RWPE1 (cell line): ENCODE data around the gene ITPK1.

Experiments
- CTCF ChIA-PET: fragments of 350-600 bp; sonication (Branson Sonifier 250); formaldehyde crosslinking; extraction: SDS; loops from one replicate; lab custom pipeline; 2021; lab: Yijun Ruan, JAX
- POLR2A ChIA-PET: fragments of 400-600 bp; formaldehyde crosslinking; extraction: SDS; loops from one replicate; lab custom pipeline; 2020; ENCODE audit warnings: antibody characterized with exemption; ENCODE audit not compliant: low non-redundant PET; lab: Yijun Ruan, JAX
- DNase-seq: peaks from one replicate; pipeline ENCODE4 v3.0.0; 2012; ENCODE audit warnings: low spot score
- H3K27ac ChIP-seq: fragments of 450-650 bp; 2 replicates; pipeline ENCODE4 v1.5.1; 2017
- CTCF ChIP-seq: fragments of 450-650 bp; conservative IDR thresholded peaks from 2 replicates; pipeline ENCODE4 v1.5.1; 2017; ENCODE audit warnings: low read depth, mild to moderate bottlenecking

The ITPK1 gene

GRCh38 chr14:92987148-92987570 is 128.6 kb downstream of the ITPK1 start:
- POLR2A ChIA-PET, result no interaction called here
- peak overlapping the region; percentile 55 for H3K27ac ChIP-seq
- DNase-seq, result no peak
- CTCF ChIA-PET, result interaction anchor here (1.1 kb wide), 1 partner anchor 13 kb away, joined by 4 read pairs; no protein-coding TSS in a partner anchor
- TF ChIP-seq CTCF, result no peak

GRCh38 chr14:92986254-92987147 is 129.2 kb downstream of the ITPK1 start:
- POLR2A ChIA-PET, result no interaction called here
- CTCF ChIA-PET, result interaction anchor here (1.1 kb wide), 1 partner anchor 14 kb away, joined by 4 read pairs; no protein-coding TSS in a partner anchor
- peak overlapping the region; percentile 55 for H3K27ac ChIP-seq
- TF ChIP-seq CTCF, result no peak
- DNase-seq, result no peak

- CTCF ChIA-PET, result no interaction called here
These were observed 130.2 kb downstream of the ITPK1 start for GRCh38 chr14:92985521-92985920.

GRCh38 chr14:92984896-92985295 is 130.8 kb downstream of the ITPK1 start:
- H3K27ac ChIP-seq, result no peak overlapping the region
- no peak for DNase-seq
- CTCF ChIA-PET, result no interaction called here
- no peak for TF ChIP-seq CTCF
- POLR2A ChIA-PET, result no interaction called here

More at GRCh38 chr14:92985521-92985920, 130.2 kb downstream of the ITPK1 start:
- no peak for TF ChIP-seq CTCF
- DNase-seq, result no peak
- peak overlapping the region; percentile 55; the same call in 1 of the 2 replicates for H3K27ac ChIP-seq
- POLR2A ChIA-PET, result no interaction called here

GRCh38 chr14:92984082-92984788 is 131.5 kb downstream of the ITPK1 start:
- ChIA-PET CTCF (no interaction called here), POLR2A (no interaction called here)
- no peak for DNase-seq
- TF ChIP-seq CTCF, result no peak
- H3K27ac ChIP-seq, result no peak overlapping the region

- ChIA-PET CTCF (interaction anchor here (0.7 to 1.1 kb wide), 2 partner anchors 32 to 51 kb away, joined by 3 to 4 read pairs; no protein-coding TSS in a partner anchor), POLR2A (interaction anchor here (0.6 kb wide), 1 partner anchor 216 kb away, joined by 5 read pairs; no protein-coding TSS in a partner anchor)
- TF ChIP-seq CTCF, result no peak
- no peak for DNase-seq
- no peak overlapping the region for H3K27ac ChIP-seq
These were observed 132.8 kb downstream of the ITPK1 start for GRCh38 chr14:92982956-92983355.
